ENCODE data around the gene PPP2R5B. TPM values are rescaled to one million over a fixed set of nuclear protein-coding genes. Genes with fewer than 3 reads are reported as not detected.

Gene PPP2R5B
- total RNA-seq, 1 experiment from 2014 or later: 1.8 TPM

GRCh38 chr11:64951529-64951928 lies 27.0 kb downstream of the PPP2R5B start:
- H3K9ac ChIP-seq (ENCODE audit: low read length): no peak overlapping the region
- H3K79me2 ChIP-seq (ENCODE audit: low read length): no peaks in the 10 kb centered on the region
- H3K9me3 ChIP-seq (ENCODE audit: low read length): no peaks in the 10 kb centered on the region
- H3K9me2 ChIP-seq (replicated peaks; ENCODE audit: insufficient read depth, low read length): no peaks in the 10 kb centered on the region
- H2AFZ ChIP-seq (ENCODE audit: low read length): no peak overlapping the region
- no peak overlapping the region for H3K27ac ChIP-seq (ENCODE audit: low read length)
- H3K4me1 ChIP-seq (ENCODE audit: low read length): peaks cover 4% of the 10 kb centered on the region
- no peak overlapping the region for H3K4me2 ChIP-seq (ENCODE audit: low read depth, low read length, poor library complexity, severe bottlenecking)
- no peaks in the 10 kb centered on the region for H4K20me1 ChIP-seq (ENCODE audit: insufficient read depth, low read depth, low read length)
- H3K4me3 ChIP-seq (ENCODE audit: low read length): no peak overlapping the region
- H3K36me3 ChIP-seq (ENCODE audit: insufficient read depth, low read length): no peaks in the 10 kb centered on the region
- H3K27me3 ChIP-seq (ENCODE audit: low read length): no peaks in the 10 kb centered on the region
- DNase-seq: no peak

GRCh38 chr11:64954201-64954600 lies 29.7 kb downstream of the PPP2R5B start:
- DNase-seq: no peak
- Histone ChIP-seq H3K36me3 (ENCODE audit: insufficient read depth, low read length) (no peaks in the 10 kb centered on the region), H3K27me3 (ENCODE audit: low read length) (no peaks in the 10 kb centered on the region), H4K20me1 (ENCODE audit: insufficient read depth, low read depth, low read length) (no peaks in the 10 kb centered on the region), H3K9ac (ENCODE audit: low read length) (no peak overlapping the region), H3K9me2 (replicated peaks; ENCODE audit: insufficient read depth, low read length) (no peaks in the 10 kb centered on the region), H3K79me2 (ENCODE audit: low read length) (no peaks in the 10 kb centered on the region), H3K9me3 (ENCODE audit: low read length) (no peaks in the 10 kb centered on the region), H3K4me1 (ENCODE audit: low read length) (peaks cover 1% of the 10 kb centered on the region), H3K4me2 (ENCODE audit: low read depth, low read length, poor library complexity, severe bottlenecking) (no peak overlapping the region), H2AFZ (ENCODE audit: low read length) (no peak overlapping the region), H3K4me3 (ENCODE audit: low read length) (no peak overlapping the region), H3K27ac (ENCODE audit: low read length) (no peak overlapping the region)

- Histone ChIP-seq H3K4me3 (ENCODE audit: low read length) (no peak overlapping the region), H2AFZ (ENCODE audit: low read length) (no peak overlapping the region), H3K36me3 (ENCODE audit: insufficient read depth, low read length) (no peaks in the 10 kb centered on the region), H3K4me1 (ENCODE audit: low read length) (peaks cover 7% of the 10 kb centered on the region), H3K27ac (ENCODE audit: low read length) (no peak overlapping the region), H3K27me3 (ENCODE audit: low read length) (no peaks in the 10 kb centered on the region), H3K79me2 (ENCODE audit: low read length) (no peaks in the 10 kb centered on the region), H3K9me3 (ENCODE audit: low read length) (no peaks in the 10 kb centered on the region), H4K20me1 (ENCODE audit: insufficient read depth, low read depth, low read length) (no peaks in the 10 kb centered on the region), H3K9me2 (replicated peaks; ENCODE audit: insufficient read depth, low read length) (no peaks in the 10 kb centered on the region), H3K4me2 (ENCODE audit: low read depth, low read length, poor library complexity, severe bottlenecking) (no peak overlapping the region), H3K9ac (ENCODE audit: low read length) (no peak overlapping the region)
- DNase-seq: no peak
These were observed 35.0 kb downstream of the PPP2R5B start for GRCh38 chr11:64959498-64959897.

GRCh38 chr11:64960719-64961118 lies 36.2 kb downstream of the PPP2R5B start:
- Histone ChIP-seq H3K27ac (ENCODE audit: low read length) (no peak overlapping the region), H3K4me3 (ENCODE audit: low read length) (no peak overlapping the region), H3K79me2 (ENCODE audit: low read length) (no peaks in the 10 kb centered on the region), H3K36me3 (ENCODE audit: insufficient read depth, low read length) (no peaks in the 10 kb centered on the region), H3K27me3 (ENCODE audit: low read length) (no peaks in the 10 kb centered on the region), H2AFZ (ENCODE audit: low read length) (no peak overlapping the region), H3K4me2 (ENCODE audit: low read depth, low read length, poor library complexity, severe bottlenecking) (no peak overlapping the region), H3K4me1 (ENCODE audit: low read length) (peaks cover 7% of the 10 kb centered on the region), H4K20me1 (ENCODE audit: insufficient read depth, low read depth, low read length) (no peaks in the 10 kb centered on the region), H3K9me3 (ENCODE audit: low read length) (no peaks in the 10 kb centered on the region), H3K9ac (ENCODE audit: low read length) (no peak overlapping the region), H3K9me2 (replicated peaks; ENCODE audit: insufficient read depth, low read length) (no peaks in the 10 kb centered on the region)
- no peak for DNase-seq

- no peaks in the 10 kb centered on the region for H3K9me3 ChIP-seq (ENCODE audit: low read length)
- H4K20me1 ChIP-seq (ENCODE audit: insufficient read depth, low read depth, low read length): no peaks in the 10 kb centered on the region
- H3K4me1 ChIP-seq (ENCODE audit: low read length): peaks cover 7% of the 10 kb centered on the region
- no peak overlapping the region for H3K4me2 ChIP-seq (ENCODE audit: low read depth, low read length, poor library complexity, severe bottlenecking)
- no peak for DNase-seq
- H3K27ac ChIP-seq (ENCODE audit: low read length): no peak overlapping the region
- no peaks in the 10 kb centered on the region for H3K27me3 ChIP-seq (ENCODE audit: low read length)
- H3K9ac ChIP-seq (ENCODE audit: low read length): no peak overlapping the region
- H3K36me3 ChIP-seq (ENCODE audit: insufficient read depth, low read length): no peaks in the 10 kb centered on the region
- no peak overlapping the region for H3K4me3 ChIP-seq (ENCODE audit: low read length)
- H3K79me2 ChIP-seq (ENCODE audit: low read length): no peaks in the 10 kb centered on the region
- no peaks in the 10 kb centered on the region for H3K9me2 ChIP-seq (replicated peaks; ENCODE audit: insufficient read depth, low read length)
- no peak overlapping the region for H2AFZ ChIP-seq (ENCODE audit: low read length)
These were observed 38.7 kb downstream of the PPP2R5B start for GRCh38 chr11:64963072-64963631.

GRCh38 chr11:64967375-64967774 lies 42.9 kb downstream of the PPP2R5B start:
- H4K20me1 ChIP-seq (ENCODE audit: insufficient read depth, low read depth, low read length): no peaks in the 10 kb centered on the region
- no peaks in the 10 kb centered on the region for H3K79me2 ChIP-seq (ENCODE audit: low read length)
- no peaks in the 10 kb centered on the region for H3K4me1 ChIP-seq (ENCODE audit: low read length)
- no peaks in the 10 kb centered on the region for H3K9me2 ChIP-seq (replicated peaks; ENCODE audit: insufficient read depth, low read length)
- H3K27me3 ChIP-seq (ENCODE audit: low read length): no peaks in the 10 kb centered on the region
- H3K9me3 ChIP-seq (ENCODE audit: low read length): no peaks in the 10 kb centered on the region
- H3K4me2 ChIP-seq (ENCODE audit: low read depth, low read length, poor library complexity, severe bottlenecking): no peak overlapping the region
- H3K36me3 ChIP-seq (ENCODE audit: insufficient read depth, low read length): no peaks in the 10 kb centered on the region
- no peak overlapping the region for H2AFZ ChIP-seq (ENCODE audit: low read length)
- no peak overlapping the region for H3K9ac ChIP-seq (ENCODE audit: low read length)
- H3K27ac ChIP-seq (ENCODE audit: low read length): no peak overlapping the region
- DNase-seq: no peak
- no peak overlapping the region for H3K4me3 ChIP-seq (ENCODE audit: low read length)

GRCh38 chr11:64969209-64969608 lies 44.7 kb downstream of the PPP2R5B start:
- Histone ChIP-seq H2AFZ (ENCODE audit: low read length) (no peak overlapping the region), H4K20me1 (ENCODE audit: insufficient read depth, low read depth, low read length) (no peaks in the 10 kb centered on the region), H3K9ac (ENCODE audit: low read length) (no peak overlapping the region), H3K9me3 (ENCODE audit: low read length) (no peaks in the 10 kb centered on the region), H3K36me3 (ENCODE audit: insufficient read depth, low read length) (no peaks in the 10 kb centered on the region), H3K4me2 (ENCODE audit: low read depth, low read length, poor library complexity, severe bottlenecking) (no peak overlapping the region), H3K79me2 (ENCODE audit: low read length) (no peaks in the 10 kb centered on the region), H3K9me2 (replicated peaks; ENCODE audit: insufficient read depth, low read length) (no peaks in the 10 kb centered on the region), H3K27me3 (ENCODE audit: low read length) (no peaks in the 10 kb centered on the region), H3K4me3 (ENCODE audit: low read length) (no peak overlapping the region), H3K27ac (ENCODE audit: low read length) (no peak overlapping the region), H3K4me1 (ENCODE audit: low read length) (peaks cover 10% of the 10 kb centered on the region)
- DNase-seq: no peak

- peaks cover 14% of the 10 kb centered on the region for H3K4me1 ChIP-seq (ENCODE audit: low read length)
- H4K20me1 ChIP-seq (ENCODE audit: insufficient read depth, low read depth, low read length): no peaks in the 10 kb centered on the region
- no peaks in the 10 kb centered on the region for H3K36me3 ChIP-seq (ENCODE audit: insufficient read depth, low read length)
- no peak for DNase-seq
- H3K4me3 ChIP-seq (ENCODE audit: low read length): no peak overlapping the region
- H3K9me2 ChIP-seq (replicated peaks; ENCODE audit: insufficient read depth, low read length): no peaks in the 10 kb centered on the region
- no peaks in the 10 kb centered on the region for H3K79me2 ChIP-seq (ENCODE audit: low read length)
- no peak overlapping the region for H3K4me2 ChIP-seq (ENCODE audit: low read depth, low read length, poor library complexity, severe bottlenecking)
- H3K27ac ChIP-seq (ENCODE audit: low read length): no peak overlapping the region
- no peak overlapping the region for H2AFZ ChIP-seq (ENCODE audit: low read length)
- H3K9me3 ChIP-seq (ENCODE audit: low read length): no peaks in the 10 kb centered on the region
- H3K27me3 ChIP-seq (ENCODE audit: low read length): no peaks in the 10 kb centered on the region
- no peak overlapping the region for H3K9ac ChIP-seq (ENCODE audit: low read length)
These were observed 46.3 kb downstream of the PPP2R5B start for GRCh38 chr11:64970731-64971151.
